ENCODE data around the gene PWWP2A. TPM values are rescaled to one million over a fixed set of nuclear protein-coding genes. Genes with fewer than 3 reads are reported as not detected.

Gene PWWP2A
- total RNA-seq, 1 experiment from 2014 or later = 66.7 TPM

DNA sequence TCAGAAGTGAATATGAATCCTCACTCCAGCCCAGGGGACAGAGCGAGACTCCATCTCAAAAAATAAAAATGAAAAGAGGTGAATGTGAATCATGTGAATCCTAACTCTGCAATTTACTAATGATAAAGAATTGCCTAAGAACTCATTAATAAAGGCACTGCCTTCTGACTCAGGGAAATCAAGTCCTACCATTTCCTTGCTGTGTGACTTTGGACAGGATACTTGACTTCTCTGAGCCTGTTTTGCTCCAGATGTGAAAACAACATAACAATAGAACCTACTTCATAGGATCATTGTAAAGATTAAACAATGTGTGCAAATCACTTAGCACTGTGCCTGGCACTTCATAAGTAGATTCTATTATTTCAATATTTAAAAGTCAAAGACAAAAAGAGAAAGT lies 15.1 kb upstream of the PWWP2A start:
- Histone ChIP-seq H3K23ac (ENCODE audit: insufficient read length, low read depth, low read length) (no peak overlapping the region), H3K4ac (ENCODE audit: low read depth, low read length) (no peak overlapping the region), H3K27ac (ENCODE audit: insufficient read length, low read depth, low read length) (peak overlapping the region; percentile 24), H2BK12ac (ENCODE audit: insufficient read length, low read depth, low read length) (no peak overlapping the region), H3K56ac (ENCODE audit: insufficient read length, low read depth, low read length) (no peak overlapping the region), H3T11ph (ENCODE audit: low read length) (peak overlapping the region; percentile 53), H3K4me2 (ENCODE audit: insufficient read depth, insufficient read length, low read length) (peak overlapping the region; percentile 17), H3K79me2 (ENCODE audit: insufficient read depth, low read length) (no peaks in the 10 kb centered on the region), H2BK15ac (ENCODE audit: low read depth, low read length) (no peak overlapping the region), H2BK120ac (ENCODE audit: low read depth, low read length, poor library complexity, severe bottlenecking) (no peak overlapping the region), H3K79me1 (ENCODE audit: insufficient read depth, low read depth, low read length, poor library complexity, severe bottlenecking) (no peaks in the 10 kb centered on the region), H4K20me1 (ENCODE audit: control insufficient read depth, insufficient read depth, insufficient read length) (no peaks in the 10 kb centered on the region), H4K91ac (ENCODE audit: insufficient read length, low read depth, low read length) (no peak overlapping the region), H3K27me3 (ENCODE audit: insufficient read depth, low read length) (no peaks in the 10 kb centered on the region), H4K8ac (replicated peaks; ENCODE audit: insufficient read length, low read depth, low read length) (no peak overlapping the region), H4K5ac (ENCODE audit: insufficient read length, low read depth, low read length) (no peak overlapping the region), H3K14ac (ENCODE audit: insufficient read depth, low read length) (no peak overlapping the region), H2BK20ac (ENCODE audit: low read depth, low read length, poor library complexity, severe bottlenecking) (no peak overlapping the region), H3K4me1 (ENCODE audit: insufficient read depth, low read length) (peaks cover 4% of the 10 kb centered on the region; the same call in 1 of the 2 replicates), H3K23me2 (ENCODE audit: insufficient read length, low read depth, low read length, poor library complexity, severe bottlenecking) (no peaks in the 10 kb centered on the region), H2AK5ac (ENCODE audit: insufficient read length, low read length) (no peak overlapping the region), H3K18ac (ENCODE audit: insufficient read length, low read depth, low read length) (no peak overlapping the region), H3K9ac (ENCODE audit: extremely low read depth, insufficient read length, low read length) (peak overlapping the region; percentile 22), H2BK5ac (ENCODE audit: insufficient read length, low read length) (no peak overlapping the region), H2AFZ (ENCODE audit: low read length) (no peak overlapping the region), H3K9me3 (ENCODE audit: control insufficient read depth, low read depth, low read length) (no peaks in the 10 kb centered on the region)
- Mint-ChIP-seq H3K36me3 (ENCODE audit: insufficient read depth in 1 of 3, low read depth in 3 of 3) (no peaks in the 10 kb centered on the region), H3K4me1 (peaks cover 17 to 20% of the 10 kb centered on the region in 2 experiments), H3K9me3 (no peaks in the 10 kb centered on the region), H3K27ac (peak overlapping the region; percentile 84 to 99 (median 87); a peak in 6 of 7 replicates), H3K4me3 (peak overlapping the region; percentile 39 to 41; a peak in 3 of 5 replicates), H3K27me3 (ENCODE audit: low read depth) (no peaks in the 10 kb centered on the region; the same call in 1 of the 2 replicates)
- no CpG with 5 or more reads among the region's 1 CpG for WGBS (ENCODE audit: extremely low coverage, insufficient read length, low lambda C conversion rate)
- TF ChIP-seq, protein P1, sequence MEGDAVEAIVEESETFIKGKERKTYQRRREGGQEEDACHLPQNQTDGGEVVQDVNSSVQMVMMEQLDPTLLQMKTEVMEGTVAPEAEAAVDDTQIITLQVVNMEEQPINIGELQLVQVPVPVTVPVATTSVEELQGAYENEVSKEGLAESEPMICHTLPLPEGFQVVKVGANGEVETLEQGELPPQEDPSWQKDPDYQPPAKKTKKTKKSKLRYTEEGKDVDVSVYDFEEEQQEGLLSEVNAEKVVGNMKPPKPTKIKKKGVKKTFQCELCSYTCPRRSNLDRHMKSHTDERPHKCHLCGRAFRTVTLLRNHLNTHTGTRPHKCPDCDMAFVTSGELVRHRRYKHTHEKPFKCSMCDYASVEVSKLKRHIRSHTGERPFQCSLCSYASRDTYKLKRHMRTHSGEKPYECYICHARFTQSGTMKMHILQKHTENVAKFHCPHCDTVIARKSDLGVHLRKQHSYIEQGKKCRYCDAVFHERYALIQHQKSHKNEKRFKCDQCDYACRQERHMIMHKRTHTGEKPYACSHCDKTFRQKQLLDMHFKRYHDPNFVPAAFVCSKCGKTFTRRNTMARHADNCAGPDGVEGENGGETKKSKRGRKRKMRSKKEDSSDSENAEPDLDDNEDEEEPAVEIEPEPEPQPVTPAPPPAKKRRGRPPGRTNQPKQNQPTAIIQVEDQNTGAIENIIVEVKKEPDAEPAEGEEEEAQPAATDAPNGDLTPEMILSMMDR (conservative IDR thresholded peaks at IDR 0.05) = no peak
- no peak for DNase-seq
